ENCODE data around the gene SLC29A4.

GRCh38 chr7:5283421-5284303 lies 919 bp downstream of the SLC29A4 start:
- TF ChIP-seq, protein P1, sequence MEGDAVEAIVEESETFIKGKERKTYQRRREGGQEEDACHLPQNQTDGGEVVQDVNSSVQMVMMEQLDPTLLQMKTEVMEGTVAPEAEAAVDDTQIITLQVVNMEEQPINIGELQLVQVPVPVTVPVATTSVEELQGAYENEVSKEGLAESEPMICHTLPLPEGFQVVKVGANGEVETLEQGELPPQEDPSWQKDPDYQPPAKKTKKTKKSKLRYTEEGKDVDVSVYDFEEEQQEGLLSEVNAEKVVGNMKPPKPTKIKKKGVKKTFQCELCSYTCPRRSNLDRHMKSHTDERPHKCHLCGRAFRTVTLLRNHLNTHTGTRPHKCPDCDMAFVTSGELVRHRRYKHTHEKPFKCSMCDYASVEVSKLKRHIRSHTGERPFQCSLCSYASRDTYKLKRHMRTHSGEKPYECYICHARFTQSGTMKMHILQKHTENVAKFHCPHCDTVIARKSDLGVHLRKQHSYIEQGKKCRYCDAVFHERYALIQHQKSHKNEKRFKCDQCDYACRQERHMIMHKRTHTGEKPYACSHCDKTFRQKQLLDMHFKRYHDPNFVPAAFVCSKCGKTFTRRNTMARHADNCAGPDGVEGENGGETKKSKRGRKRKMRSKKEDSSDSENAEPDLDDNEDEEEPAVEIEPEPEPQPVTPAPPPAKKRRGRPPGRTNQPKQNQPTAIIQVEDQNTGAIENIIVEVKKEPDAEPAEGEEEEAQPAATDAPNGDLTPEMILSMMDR (IDR thresholded peaks at IDR 0.05), result no peak
- TF ChIP-seq POLR2AphosphoS5 (IDR thresholded peaks at IDR 0.05), result no peak
- no peak for TF ChIP-seq POLR2A (IDR thresholded peaks at IDR 0.05)
